ENCODE measurements around the gene TOMM70.
"Not testable (repeated sequence)": the region's sequence is repeated elsewhere in the genome, so short reads cannot be mapped to it uniquely, and the experiment has no call there.

TOMM70 gene

GRCh38 chr3:100361897-100362296 lies 39.0 kb downstream of the TOMM70 start:
- DNase-seq = no peak

- no peak for DNase-seq
Observed at GRCh38 chr3:100360757-100361496, 40.0 kb downstream of the TOMM70 start.

- DNase-seq = no peak
Observed at GRCh38 chr3:100359035-100359434, 41.9 kb downstream of the TOMM70 start.

- DNase-seq = no peak
Observed at GRCh38 chr3:100358413-100358812, 42.5 kb downstream of the TOMM70 start.

- no peak for DNase-seq
Observed at GRCh38 chr3:100354850-100355249, 46.0 kb downstream of the TOMM70 start.

- DNase-seq = no peak
Observed at GRCh38 chr3:100352296-100353231, 48.3 kb downstream of the TOMM70 start.

GRCh38 chr3:100351770-100352169 lies 49.1 kb downstream of the TOMM70 start:
- DNase-seq = not testable (repeated sequence)

- DNase-seq = no peak
Observed at GRCh38 chr3:100348727-100349126, 52.2 kb downstream of the TOMM70 start.

- no peak for DNase-seq
Observed at GRCh38 chr3:100340527-100340926, 60.4 kb downstream of the TOMM70 start.

- no peak for DNase-seq
Observed at GRCh38 chr3:100339786-100340185, 61.1 kb downstream of the TOMM70 start.

GRCh38 chr3:100338911-100339310 lies 62.0 kb downstream of the TOMM70 start:
- no peak for DNase-seq

GRCh38 chr3:100336229-100336628 lies 64.7 kb downstream of the TOMM70 start:
- not testable (repeated sequence) for DNase-seq

GRCh38 chr3:100335434-100335833 lies 65.5 kb downstream of the TOMM70 start:
- DNase-seq = peak; percentile 32

GRCh38 chr3:100334488-100335351 lies 66.2 kb downstream of the TOMM70 start, which contains the start of gene NIT2:
NIT2 (plus strand) TSS chr3:100334757; CDS start chr3:100334792, 35 bp downstream.
- peak; percentile 81 for DNase-seq

- no peak for DNase-seq
Observed at GRCh38 chr3:100333970-100334487, 66.9 kb downstream of the TOMM70 start.

- DNase-seq = no peak
Observed at GRCh38 chr3:100333051-100333450, 67.8 kb downstream of the TOMM70 start.

GRCh38 chr3:100331660-100332059 lies 69.2 kb downstream of the TOMM70 start:
- DNase-seq = no peak

- DNase-seq = no peak
Observed at GRCh38 chr3:100330651-100331050, 70.2 kb downstream of the TOMM70 start.

- DNase-seq = no peak
Observed at GRCh38 chr3:100329800-100330489, 70.9 kb downstream of the TOMM70 start.

GRCh38 chr3:100327377-100327776 lies 73.5 kb downstream of the TOMM70 start:
- not testable (repeated sequence) for DNase-seq

- DNase-seq = no peak
Observed at GRCh38 chr3:100325827-100326226, 75.1 kb downstream of the TOMM70 start.

GRCh38 chr3:100324044-100324443 lies 76.8 kb downstream of the TOMM70 start:
- no peak for DNase-seq

Data from CD4-positive, alpha-beta T cell treated with Interleukin-10 for 1 hour (primary cell).